ENCODE results near the gene GLRA2. TPM values are rescaled to one million over a fixed set of nuclear protein-coding genes. Genes with fewer than 3 reads are reported as not detected.

GLRA2 gene
- total and polyA plus RNA-seq, 2 of the 13 experiments (the other 11 are each of a cell fraction or from before 2014, with no cell fraction given) = not detected

DNA sequence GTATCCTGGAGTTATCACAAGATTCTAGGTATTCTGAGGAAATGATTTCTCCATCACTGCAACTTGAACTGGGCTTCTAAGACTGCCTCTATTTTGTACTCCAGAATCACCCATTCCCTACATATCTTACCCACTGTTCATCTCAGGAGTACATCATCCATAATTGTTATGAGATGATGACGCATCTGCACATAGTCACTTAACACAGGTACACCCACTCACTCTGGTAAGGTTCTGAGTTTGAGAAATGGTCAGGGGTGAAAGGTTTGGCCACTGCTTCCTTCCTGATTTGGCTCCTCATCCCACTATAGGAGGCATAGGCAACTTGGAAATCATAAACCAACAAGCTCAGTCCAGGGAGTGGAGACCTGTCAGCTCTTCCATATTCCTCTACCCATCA is 143.9 kb downstream of the GLRA2 start (continued):
- TF ChIP-seq, protein P1, sequence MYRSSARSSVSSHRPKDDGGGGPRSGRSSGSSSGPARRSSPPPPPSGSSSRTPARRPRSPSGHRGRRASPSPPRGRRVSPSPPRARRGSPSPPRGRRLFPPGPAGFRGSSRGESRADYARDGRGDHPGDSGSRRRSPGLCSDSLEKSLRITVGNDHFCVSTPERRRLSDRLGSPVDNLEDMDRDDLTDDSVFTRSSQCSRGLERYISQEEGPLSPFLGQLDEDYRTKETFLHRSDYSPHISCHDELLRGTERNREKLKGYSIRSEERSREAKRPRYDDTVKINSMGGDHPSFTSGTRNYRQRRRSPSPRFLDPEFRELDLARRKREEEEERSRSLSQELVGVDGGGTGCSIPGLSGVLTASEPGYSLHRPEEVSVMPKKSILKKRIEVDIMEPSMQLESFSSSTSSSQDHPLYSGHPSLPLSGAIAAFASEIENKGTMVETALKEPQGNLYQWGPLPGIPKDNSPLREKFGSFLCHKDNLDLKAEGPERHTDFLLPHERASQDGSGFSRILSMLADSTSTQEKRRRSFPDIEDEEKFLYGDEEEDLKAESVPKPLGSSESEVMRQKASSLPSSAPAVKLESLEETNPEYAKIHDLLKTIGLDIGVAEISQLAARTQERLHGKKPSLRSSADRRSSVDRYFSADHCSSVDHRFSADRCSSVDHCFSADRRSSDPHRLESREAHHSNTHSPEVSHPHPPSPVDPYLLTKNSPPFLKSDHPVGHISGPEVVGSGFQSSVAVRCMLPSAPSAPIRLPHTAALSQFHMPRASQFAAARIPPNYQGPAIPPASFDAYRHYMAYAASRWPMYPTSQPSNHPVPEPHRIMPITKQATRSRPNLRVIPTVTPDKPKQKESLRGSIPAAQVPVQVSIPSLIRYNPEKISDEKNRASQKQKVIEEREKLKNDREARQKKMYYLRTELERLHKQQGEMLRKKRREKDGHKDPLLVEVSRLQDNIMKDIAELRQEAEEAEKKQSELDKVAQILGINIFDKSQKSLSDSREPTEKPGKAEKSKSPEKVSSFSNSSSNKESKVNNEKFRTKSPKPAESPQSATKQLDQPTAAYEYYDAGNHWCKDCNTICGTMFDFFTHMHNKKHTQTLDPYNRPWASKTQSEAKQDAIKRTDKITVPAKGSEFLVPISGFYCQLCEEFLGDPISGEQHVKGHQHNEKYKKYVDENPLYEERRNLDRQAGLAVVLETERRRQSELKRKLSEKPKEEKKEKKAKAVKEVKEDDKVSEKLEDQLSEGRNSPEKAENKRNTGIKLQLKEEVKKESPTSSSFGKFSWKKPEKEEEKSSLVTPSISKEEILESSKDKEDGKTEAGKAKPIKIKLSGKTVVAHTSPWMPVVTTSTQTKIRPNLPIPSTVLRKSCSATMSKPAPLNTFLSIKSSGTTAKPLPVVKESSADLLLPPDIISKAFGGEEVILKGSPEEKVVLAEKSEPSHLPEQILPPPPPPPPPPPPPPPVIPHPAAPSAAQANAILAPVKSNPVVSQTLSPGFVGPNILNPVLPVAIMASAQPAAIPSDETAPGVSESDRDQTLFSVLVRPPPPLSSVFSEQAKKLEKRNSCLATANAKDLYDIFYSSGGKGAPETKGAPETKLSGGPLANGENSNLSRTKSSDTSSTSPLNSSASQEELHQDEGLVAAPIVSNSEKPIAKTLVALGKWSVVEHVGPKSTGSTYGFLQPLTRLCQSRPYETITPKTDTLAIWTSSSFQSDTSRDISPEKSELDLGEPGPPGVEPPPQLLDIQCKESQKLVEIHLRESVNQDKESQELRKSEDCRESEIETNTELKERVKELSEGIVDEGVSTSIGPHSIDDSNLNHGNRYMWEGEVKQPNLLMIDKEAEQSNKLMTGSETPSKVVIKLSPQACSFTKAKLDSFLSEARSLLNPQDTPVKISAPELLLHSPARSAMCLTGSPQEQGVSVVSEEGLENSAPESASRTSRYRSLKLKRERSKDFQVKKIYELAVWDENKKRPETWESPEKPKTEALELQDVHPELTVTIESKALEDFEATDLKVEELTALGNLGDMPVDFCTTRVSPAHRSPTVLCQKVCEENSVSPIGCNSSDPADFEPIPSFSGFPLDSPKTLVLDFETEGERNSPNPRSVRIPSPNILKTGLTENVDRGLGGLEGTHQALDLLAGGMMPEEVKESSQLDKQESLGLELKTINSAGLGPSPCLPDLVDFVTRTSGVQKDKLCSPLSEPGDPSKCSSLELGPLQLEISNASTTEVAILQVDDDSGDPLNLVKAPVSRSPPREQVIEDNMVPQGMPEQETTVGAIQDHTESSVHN (CRISPR knock-in tag; IDR thresholded peaks at IDR 0.05) = no peak
- TF ChIP-seq THYN1 (CRISPR knock-in tag; IDR thresholded peaks at IDR 0.05; ENCODE audit: borderline replicate concordance, low read depth) = no peak
- no peak for TF ChIP-seq ZNF580 (CRISPR knock-in tag; IDR thresholded peaks at IDR 0.05; ENCODE audit: borderline replicate concordance, low read depth)

DNA sequence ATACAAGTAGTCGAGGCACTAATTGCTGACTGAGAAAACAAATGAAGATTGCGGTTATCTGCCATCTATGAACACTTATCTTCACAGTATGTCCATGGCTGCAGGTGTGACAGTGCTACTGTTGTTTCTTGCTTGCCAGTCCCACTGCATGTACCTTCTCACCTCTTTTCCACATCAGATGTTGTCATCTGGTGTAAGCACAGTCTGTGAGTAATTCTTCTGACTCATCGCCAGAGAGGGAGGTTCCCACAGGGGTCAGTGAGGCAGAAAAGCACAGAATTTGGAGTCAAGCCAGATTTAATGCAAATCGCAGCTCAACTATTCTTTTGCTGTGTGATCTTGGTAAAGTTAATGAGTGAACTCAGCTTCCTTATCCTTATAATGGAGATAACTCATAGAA is 144.4 kb downstream of the GLRA2 start:
- no peak overlapping the region for H3K27ac ChIP-seq (ENCODE audit: extremely low read length, insufficient read depth, low read length)
- TF ChIP-seq ZUFSP (CRISPR knock-in tag; IDR thresholded peaks at IDR 0.05; ENCODE audit: borderline replicate concordance) (no peak), FOSL2 (CRISPR knock-in tag; IDR thresholded peaks at IDR 0.05) (peak; percentile 83)
- H3K4me2 ChIP-seq (ENCODE audit: low read depth, low read length) = no peak overlapping the region
- ATAC-seq (no peak), FAIRE-seq (no peak), DNase-seq (ENCODE audit: low spot score) (peak; percentile 39)
- CTCF ChIA-PET (ENCODE audit: low intra/inter-chr PET ratio, low total read pairs) = no interaction called here
- POLR2A ChIA-PET = no interaction called here
- no peaks in the 10 kb centered on the region for H4K20me1 ChIP-seq (ENCODE audit: insufficient read depth, low read length)
- no peaks in the 10 kb centered on the region for H3K36me3 ChIP-seq (replicated peaks in 1 of 2; ENCODE audit: control insufficient read depth in 1 of 2, insufficient read depth in 2 of 2, low read length in 2 of 2)
- H3K9me3 ChIP-seq (ENCODE audit: low read length) = no peaks in the 10 kb centered on the region
- 55% methylated on average over 3 of the region's 4 CpGs for WGBS (ENCODE audit: low lambda C conversion rate)
- H2AFZ ChIP-seq (ENCODE audit: low read length) = no peak overlapping the region
- no peak overlapping the region for H3K4me3 ChIP-seq (replicated peaks in 1 of 3; ENCODE audit: insufficient read depth in 1 of 3, low read depth in 2 of 3, low read length in 3 of 3)
- H3K79me2 ChIP-seq (ENCODE audit: insufficient read depth, low read length) = no peaks in the 10 kb centered on the region
- H3K9ac ChIP-seq (ENCODE audit: insufficient read depth, low read depth, low read length) = no peak overlapping the region
- no peaks in the 10 kb centered on the region for H3K4me1 ChIP-seq (ENCODE audit: insufficient read depth, low read length)
- no peaks in the 10 kb centered on the region for H3K27me3 ChIP-seq (ENCODE audit: control insufficient read depth in 1 of 2, insufficient read depth in 2 of 2, low read length in 2 of 2)
- in situ Hi-C loops (cut with HindIII; ENCODE audit: extremely low pct_ligation_motif_present, low pct_unique_long_range_greater_than_20kb) = no loop called here
- intact Hi-C loops (cut with micrococcal nuclease; ENCODE audit: unreplicated experiment) = no loop called here
- no TSS peak for BruUV-seq (replicated peaks)
